ENCODE measurements around the gene C6orf47.

The C6orf47 gene

DNA sequence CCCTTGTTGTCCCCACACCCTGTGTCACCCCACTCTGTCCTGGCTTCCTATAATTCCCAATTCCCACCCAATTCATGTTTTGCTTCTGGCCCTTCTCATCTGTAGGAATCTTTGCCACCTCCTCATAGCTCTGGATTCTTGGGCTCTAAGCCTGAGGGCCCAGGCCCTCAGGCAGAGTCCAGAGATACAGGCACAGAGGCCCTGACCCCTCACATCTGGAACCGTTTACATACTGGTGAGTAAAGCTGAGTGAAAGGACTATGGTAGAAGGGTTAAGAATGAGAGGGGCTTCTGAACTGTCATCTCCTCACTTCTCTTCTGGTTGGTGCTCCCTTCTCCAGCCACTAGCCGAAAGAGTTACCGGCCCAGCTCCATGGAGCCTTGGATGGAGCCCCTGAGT lies 26.4 kb downstream of the C6orf47 start:
- DNase-seq = no peak

DNA sequence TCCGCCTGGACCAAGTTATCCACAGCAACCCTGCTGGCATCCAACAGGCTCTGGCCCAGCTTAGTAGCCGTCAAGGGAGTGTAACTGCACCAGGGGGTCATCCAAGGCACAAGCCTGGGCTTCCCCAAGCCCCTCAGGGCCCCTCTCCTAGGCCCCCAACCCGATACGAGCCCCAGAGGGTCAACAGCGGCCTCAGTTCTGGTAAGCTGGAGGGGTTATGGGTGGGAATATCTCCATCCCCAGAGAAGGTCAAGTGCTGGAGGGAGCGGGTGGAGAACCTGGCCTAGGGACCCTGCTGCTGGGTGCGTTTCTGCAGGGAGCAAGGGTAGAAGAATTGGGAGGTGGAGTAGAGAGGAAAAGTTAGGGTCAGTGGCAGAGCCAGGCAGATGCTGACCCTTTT lies 27.1 kb downstream of the C6orf47 start:
- DNase-seq = no peak

GRCh38 chr6:31632279-31632946 lies 28.2 kb downstream of the C6orf47 start:
- DNase-seq = no peak

GRCh38 chr6:31631681-31632278 lies 28.8 kb downstream of the C6orf47 start:
- no peak for DNase-seq

DNA sequence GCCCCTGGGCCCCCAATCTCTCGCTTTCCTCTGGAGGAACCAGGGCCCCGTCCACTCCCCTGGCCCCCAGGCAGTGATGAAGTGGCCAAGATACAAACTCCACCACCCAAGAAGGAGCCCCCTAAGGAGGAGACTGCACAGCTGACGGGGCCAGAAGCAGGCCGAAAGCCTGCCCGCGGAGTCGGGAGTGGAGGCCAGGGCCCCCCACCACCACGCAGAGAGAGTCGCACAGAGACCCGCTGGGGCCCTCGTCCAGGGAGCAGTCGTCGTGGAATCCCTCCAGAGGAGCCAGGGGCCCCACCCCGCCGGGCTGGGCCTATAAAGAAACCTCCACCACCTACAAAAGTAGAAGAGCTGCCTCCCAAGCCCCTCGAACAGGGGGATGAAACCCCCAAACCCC lies 29.4 kb downstream of the C6orf47 start:
- DNase-seq = no peak

GRCh38 chr6:31630177-31630934 lies 30.2 kb downstream of the C6orf47 start:
- no peak for DNase-seq

DNA sequence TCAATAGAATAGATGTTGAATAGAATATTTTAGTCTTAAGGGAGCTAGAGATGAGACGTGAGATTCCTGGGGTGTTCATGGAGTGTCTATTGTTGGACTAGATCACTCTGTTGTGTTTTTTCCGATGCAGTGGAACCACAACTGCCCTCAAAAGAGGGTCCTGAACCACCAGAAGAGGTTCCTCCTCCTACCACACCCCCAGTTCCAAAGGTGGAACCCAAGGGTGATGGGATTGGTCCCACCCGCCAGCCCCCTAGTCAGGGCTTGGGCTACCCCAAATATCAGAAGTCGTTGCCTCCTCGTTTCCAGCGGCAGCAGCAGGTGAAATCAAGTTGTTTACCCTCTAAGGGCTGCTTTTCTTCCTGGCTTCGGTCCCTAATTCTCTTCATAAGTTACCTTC lies 31.6 kb downstream of the C6orf47 start:
- DNase-seq = no peak

GRCh38 chr6:31627690-31628287 lies 32.8 kb downstream of the C6orf47 start:
- DNase-seq = no peak

DNA sequence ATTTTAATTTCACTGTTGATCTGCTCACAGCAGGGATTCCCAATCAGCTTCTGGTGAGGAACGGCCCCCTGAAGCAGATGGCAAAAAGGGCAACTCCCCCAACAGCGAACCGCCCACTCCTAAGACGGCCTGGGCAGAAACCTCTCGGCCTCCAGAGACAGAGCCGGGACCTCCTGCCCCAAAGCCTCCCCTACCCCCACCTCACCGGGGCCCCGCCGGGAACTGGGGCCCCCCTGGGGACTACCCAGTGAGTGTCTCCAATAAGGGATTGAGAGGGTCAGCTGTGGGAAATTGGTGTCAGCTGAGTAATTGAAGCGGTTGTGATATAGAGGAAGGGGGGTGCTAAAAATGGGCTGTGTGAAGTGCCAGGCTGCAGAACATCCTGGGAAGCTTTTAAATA lies 33.6 kb downstream of the C6orf47 start:
- DNase-seq = no peak

DNA sequence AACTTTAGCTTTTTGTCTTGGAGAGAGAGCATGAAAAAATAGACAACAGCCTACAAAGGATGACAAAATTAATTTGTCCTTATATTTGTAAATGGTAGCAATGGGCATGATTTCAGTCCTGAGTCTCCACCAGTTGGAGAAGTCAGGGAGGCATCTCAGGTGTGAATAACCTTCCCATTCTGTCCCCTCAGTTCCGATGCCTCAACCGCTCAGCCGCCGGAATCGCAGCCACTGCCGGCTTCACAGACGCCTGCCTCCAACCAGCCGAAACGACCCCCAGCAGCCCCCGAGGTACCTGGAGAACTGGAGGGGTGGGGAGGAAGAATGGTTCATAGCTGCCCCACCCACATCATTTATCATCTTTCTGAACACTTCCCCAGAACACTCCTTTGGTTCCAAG lies 36.5 kb downstream of the C6orf47 start:
- DNase-seq = no peak

GRCh38 chr6:31622684-31623091 lies 37.9 kb downstream of the C6orf47 start:
- no peak for DNase-seq

- DNase-seq = no peak
Observed at GRCh38 chr6:31621991-31622390, 38.6 kb downstream of the C6orf47 start.

GRCh38 chr6:31621320-31621939 lies 39.1 kb downstream of the C6orf47 start:
- no peak for DNase-seq

DNA sequence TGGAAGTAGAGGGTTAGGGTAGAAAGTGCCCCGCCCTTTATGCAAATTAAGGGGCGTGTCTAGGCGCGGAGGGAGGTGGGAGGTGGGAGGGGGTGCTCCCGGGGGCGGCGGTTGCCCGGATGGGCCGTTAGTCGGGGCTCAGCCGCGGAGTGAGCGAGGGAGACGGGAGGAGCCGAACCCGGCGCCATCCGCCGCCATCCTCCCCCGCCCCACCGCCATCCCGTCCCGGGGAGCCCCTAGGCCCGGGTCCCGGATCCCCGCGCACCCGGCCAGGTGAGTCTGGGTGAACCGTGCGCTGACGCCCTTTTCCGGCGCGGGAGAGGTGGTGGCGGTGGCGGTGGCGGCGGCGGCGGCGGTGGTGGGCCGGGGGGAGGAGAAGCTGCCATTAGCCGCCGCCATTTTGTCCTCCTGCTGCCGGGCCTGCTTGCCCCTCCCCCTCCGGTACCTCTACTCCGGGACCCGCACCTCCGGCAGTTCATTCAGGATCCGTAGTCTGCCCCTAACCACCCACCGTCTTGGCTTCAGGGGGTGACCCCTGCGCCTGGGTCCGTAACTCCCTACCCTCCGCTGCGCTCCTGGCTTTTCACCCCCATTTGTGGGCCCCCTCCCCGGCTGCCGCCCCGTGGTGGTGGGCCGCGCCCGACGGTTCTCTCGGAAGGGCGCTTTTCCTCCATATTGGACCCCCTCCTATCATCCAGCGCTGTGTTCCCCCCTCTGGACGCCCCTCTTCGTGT lies 39.8 kb downstream of the C6orf47 start, which contains the start of gene PRRC2A:
TSS of gene PRRC2A (plus strand) at position 130 of the 734 bp plus-strand sequence. CDS start 2,075 bp downstream, outside the sequence.
- DNase-seq = peak; percentile 55

- peak; percentile 98 for DNase-seq
Observed at GRCh38 chr6:31619805-31620585, 40.6 kb downstream of the C6orf47 start.

DNA sequence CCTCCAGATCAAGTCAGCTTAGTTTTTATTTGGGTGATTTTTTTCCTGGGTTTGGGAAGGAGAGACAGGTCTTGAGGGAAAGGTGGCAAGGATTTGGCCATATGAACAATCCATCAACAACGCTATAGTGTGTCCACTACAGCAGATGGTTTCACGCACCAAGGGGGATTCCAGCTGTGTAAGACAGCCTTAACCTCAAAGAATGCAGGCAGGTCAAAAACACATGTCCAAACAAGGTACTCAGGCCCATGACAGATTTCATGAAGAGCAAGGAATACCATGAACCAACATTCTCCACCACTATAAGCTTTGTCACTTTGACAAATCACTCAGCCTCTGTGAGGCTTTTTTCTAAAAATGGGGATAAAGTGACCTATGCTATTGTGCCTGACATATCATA lies 43.6 kb downstream of the C6orf47 start:
- no peak for DNase-seq

GRCh38 chr6:31615748-31616147 lies 44.8 kb downstream of the C6orf47 start:
- no peak for DNase-seq

GRCh38 chr6:31614684-31615578 lies 45.6 kb downstream of the C6orf47 start, which contains the start of gene AIF1:
Gene AIF1, plus strand, starts transcription at chr6:31615234. Its CDS starts 96 bp downstream, at chr6:31615330.
- DNase-seq = no peak

GRCh38 chr6:31614075-31614619 lies 46.4 kb downstream of the C6orf47 start:
- no peak for DNase-seq

GRCh38 chr6:31610968-31611367 lies 49.6 kb downstream of the C6orf47 start:
- DNase-seq = no peak
